ENCODE data around the gene TSN.

Gene TSN

DNA sequence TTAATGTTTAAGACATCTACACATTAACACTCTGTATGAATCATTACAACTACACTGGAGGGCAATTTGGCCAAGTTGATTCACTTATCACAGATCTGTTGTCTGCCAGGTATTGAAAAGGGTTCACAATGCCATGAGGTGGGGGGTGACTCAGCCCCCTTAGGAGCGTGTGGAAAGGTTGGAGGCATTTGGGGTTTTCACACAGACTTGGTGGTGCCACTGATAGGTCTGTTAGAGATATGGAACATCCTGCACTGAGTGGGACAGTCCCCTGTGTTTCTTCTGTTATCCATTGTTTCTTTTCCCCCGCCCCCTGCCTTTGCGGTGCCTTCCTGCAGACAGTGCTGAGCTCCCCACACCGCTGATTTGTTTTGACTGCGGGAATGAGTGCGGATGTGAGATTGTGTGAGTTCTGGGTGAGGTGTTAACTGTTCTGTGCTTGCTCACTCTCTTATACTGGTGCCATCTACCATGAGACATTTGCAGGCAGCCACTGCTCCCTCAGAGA lies 9.3 kb upstream of the TSN start:
- no peak for DNase-seq (ENCODE audit: low spot score)

- peak; percentile 9 for DNase-seq (ENCODE audit: low spot score)
Observed at GRCh38 chr2:121748202-121748601, 7.2 kb upstream of the TSN start.

- DNase-seq (ENCODE audit: low spot score) = no peak
Observed at GRCh38 chr2:121754851-121755236, 607 bp upstream of the TSN start.

- no peak for DNase-seq (ENCODE audit: low spot score)
Observed at GRCh38 chr2:121764681-121765228, 9.3 kb downstream of the TSN start.

- DNase-seq (ENCODE audit: low spot score) = no peak
Observed at GRCh38 chr2:121766624-121767023, 11.2 kb downstream of the TSN start.

GRCh38 chr2:121768143-121768755 lies 12.8 kb downstream of the TSN start:
- no peak for DNase-seq (ENCODE audit: low spot score)

GRCh38 chr2:121771976-121772742 lies 16.7 kb downstream of the TSN start:
- no peak for DNase-seq (ENCODE audit: low spot score)

DNA sequence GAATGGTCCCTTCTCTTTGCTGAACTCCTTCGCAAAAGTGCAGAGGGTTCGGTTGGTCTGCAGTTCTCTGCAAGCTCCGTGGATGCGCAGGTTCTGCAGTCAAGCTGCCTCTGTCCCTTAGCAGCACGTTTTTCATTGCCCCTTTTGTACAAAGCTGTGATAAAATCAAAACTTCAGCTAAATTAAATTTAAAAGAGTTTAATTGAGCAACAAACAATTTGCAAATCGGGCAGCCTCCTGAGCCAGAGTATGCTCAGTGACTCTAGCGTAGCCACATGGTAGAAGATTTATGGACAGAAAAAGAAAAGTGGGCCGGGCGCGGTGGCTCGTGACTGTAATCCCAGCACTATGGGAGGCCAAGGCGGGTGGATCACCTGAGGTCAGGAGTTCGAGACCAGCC lies 18.8 kb downstream of the TSN start:
- no peak for DNase-seq (ENCODE audit: low spot score)

- DNase-seq (ENCODE audit: low spot score) = no peak
Observed at GRCh38 chr2:121776361-121776760, 20.9 kb downstream of the TSN start.

DNA sequence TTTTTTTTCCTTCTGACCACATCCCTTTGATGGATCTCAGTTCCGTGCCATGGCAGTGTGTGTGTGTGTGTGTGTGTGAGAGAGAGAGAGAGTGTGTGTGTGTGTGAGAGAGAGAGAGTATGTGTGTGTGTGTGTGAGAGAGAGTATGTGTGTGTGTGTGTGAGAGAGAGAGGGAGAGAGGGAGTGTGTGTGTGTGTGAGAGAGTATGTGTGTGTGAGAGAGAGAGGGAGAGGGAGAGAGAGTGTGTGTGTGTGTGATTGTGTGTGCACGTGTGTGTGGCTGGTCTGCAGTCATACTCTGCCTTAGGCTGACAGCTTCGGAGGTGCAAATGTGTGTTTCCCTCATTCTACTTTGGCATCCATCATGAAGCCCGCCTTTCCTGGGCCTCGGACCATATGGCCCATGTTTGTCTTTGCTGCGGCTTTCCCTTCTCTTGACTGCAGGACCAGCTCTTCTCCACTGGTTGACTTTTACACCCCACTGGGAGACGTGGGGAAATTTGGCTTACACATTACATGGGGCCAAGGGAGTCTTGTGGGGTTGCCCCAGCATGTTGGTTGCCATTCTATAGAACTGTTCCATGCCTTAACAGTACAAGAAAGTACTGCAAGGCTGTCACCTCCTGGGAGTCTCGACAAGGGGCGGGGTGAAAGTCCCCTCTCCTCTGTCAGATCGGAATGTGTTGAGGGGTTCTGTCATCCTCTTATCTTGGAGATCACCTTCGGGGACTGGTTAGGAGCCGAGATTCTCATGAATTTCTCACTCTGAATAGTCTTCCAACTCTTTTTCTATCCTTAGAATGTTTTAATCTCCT lies 21.6 kb downstream of the TSN start:
- no peak for DNase-seq (ENCODE audit: low spot score)

DNA sequence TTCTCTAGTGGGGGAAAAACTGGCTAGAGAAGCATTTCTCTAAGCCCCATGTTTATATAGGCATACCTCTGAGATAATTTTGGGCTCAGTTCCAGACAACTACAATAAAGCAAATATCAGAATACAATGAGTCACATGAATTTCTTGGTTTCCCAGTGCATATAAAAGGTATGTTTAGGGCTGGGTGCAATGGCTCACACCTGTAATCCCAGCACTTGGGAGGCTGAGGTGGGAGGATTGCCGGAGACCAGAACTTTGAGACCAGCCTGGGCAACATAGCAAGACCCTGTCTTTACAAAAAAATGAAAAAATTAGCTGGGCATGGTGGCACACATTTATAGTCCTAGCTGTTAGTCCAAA lies 22.2 kb downstream of the TSN start:
- DNase-seq (ENCODE audit: low spot score) = peak; percentile 12

DNA sequence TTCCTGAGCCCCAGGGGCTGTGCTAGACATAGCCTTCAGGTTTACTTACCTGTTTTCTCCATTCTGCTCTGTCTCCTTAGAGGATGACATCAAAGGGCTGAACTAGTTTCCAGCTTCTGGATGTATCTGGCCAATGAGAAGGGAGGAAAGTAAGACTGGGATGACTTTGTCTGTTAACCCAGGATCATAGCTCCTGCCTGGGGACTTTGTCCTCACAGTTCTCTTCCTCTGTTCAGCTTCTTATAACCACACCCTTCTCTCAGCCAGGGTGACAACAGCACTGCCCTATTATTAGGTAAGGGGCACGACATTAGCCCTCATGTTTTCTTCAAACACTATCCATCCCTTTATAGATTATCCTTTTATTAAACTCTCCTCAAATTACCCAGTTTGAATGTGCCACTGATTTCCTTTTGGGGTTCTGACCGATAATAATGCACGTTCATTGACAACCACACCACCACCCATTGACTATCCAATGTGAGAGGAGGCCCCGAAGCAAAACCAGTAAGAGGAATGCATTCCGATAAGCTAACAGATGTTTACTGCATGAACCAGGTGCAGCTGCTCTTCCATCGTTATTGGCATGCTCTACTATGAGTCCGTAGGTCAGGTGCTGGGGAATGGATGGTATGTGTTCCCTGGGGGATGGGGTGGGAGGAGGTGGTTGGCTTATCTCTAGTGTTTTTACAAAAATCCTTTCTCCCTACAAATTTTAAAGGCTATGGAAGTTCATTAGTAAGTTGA lies 23.5 kb downstream of the TSN start:
- peak; percentile 25 for DNase-seq (ENCODE audit: low spot score)

- DNase-seq (ENCODE audit: low spot score) = no peak
Observed at GRCh38 chr2:121783180-121783579, 27.7 kb downstream of the TSN start.

DNA sequence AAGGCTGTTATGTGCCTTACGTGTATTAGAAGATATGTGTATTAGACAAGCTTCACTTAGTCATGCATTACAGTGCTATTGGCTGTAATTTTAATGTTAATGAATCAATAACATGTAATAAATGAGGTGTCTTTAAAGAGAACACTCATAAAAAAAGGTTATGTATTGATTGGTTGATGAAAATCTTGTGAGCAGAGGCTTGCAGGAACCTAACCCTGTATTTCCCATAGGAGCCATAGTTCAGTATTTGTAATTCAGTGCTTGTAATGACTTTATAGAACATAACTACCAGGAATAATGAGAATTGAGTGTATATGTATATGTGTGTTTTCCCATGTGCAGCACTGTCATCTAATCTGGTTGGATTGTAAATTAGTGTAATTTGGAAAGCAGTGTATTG lies 33.2 kb downstream of the TSN start:
- DNase-seq (ENCODE audit: low spot score) = no peak

DNA sequence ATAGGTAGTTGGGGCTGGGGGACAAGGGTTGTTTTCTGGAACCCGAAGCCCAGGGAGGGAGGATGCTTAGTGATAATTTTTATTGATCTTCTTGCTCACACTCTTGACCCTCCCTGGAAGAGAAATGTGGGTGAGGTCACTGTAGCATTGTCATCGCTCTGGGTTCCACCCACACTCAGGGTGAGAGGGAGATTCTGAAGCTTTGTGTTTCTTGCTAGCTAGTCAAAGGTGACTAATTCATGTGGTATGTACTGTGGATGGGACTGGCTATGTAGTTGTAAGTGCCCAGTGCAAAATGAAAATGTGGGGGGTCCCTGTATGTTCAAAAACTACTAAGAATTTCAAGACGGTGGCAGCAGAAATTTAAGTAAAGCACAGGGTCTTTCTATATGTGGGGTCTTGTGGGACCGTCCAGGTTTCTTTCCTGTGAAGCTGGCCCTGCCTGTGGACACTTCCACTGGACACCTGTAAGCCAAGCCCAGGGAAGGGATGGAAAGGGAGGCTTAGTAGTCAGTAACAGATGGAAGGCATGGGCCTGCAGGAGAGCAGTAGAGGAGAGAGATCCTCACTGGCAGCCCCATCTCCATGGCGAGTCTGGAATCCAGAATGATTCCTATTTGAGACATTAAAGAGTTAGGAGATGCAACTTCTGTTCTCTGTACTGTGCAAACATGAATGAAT lies 35.0 kb downstream of the TSN start:
- DNase-seq (ENCODE audit: low spot score) = peak; percentile 92

- DNase-seq (ENCODE audit: low spot score) = no peak
Observed at GRCh38 chr2:121791290-121791689, 35.8 kb downstream of the TSN start.

DNA sequence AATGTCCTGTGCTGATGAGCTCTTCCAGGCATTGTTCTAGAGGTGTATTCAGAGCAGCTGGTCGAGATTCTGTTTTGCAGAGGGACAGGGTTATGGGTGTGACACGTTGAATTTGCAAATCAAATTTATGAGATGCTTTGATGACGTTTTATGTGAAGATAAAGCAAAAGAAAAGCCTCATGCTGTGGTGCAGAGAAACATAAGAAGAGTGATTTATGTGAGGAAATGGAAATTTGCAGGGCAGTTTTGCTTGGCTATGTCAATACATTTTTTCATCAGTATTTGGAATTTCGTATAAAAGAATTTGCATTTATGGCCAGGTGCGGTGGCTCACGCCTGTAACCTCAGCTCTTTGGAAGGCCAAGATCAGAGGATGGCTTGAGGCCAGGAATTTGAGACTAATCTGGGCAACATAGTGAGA lies 36.4 kb downstream of the TSN start:
- peak; percentile 59 for DNase-seq (ENCODE audit: low spot score)

GRCh38 chr2:121793816-121794215 lies 38.4 kb downstream of the TSN start:
- no peak for DNase-seq (ENCODE audit: low spot score)

- DNase-seq (ENCODE audit: low spot score) = no peak
Observed at GRCh38 chr2:121794233-121794632, 38.8 kb downstream of the TSN start.

DNA sequence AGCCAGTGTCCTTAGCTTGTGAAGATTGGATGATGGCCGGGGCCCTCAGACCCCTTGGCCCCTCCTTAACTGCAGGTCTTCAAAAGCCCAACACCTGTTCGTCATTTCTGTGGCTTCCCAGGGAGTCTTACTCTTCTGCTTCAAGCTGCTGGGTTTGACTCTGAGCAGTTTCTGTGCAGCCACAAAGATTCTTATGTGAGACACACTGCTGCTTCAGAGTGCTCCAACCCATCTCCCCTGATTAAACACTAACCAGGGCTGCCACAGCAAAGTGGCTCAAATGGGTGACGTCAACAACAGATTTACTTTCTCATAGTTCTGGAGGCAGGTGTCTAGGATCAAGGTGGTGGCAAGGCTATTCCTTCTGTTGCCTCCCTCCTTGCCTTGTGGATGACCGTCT lies 40.8 kb downstream of the TSN start:
- no peak for DNase-seq (ENCODE audit: low spot score)

DNA sequence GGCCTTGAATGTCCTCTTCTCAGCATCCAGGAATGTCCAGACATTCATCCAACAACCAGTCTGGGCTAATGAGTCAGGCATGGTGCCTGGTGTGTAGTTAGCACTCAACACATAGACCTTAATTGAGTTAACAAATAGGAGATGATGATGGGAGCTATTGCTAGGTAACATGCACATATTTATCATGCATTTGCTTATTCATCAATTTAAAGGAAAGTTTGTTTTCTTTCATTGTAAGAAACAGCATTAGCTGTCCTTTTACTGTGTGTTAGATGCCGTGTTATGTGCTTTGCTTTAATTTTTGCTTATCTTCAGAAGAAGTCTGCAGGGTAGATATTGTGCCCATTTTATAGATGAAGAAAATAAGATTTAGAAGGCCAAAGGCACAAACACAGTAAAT lies 43.2 kb downstream of the TSN start:
- DNase-seq (ENCODE audit: low spot score) = no peak

Measured in SW480 (cell line).